PFSK-1 (cell line): ENCODE data around the gene PNKP.

ENCODE experiments used
- POLR2AphosphoS5 ChIP-seq: IDR thresholded peaks from 2 replicates; pipeline ENCODE4 v1.6.1; 2012; ENCODE audit warnings: low read depth, mild to moderate bottlenecking, control low read depth, low read length, moderate library complexity
- REST ChIP-seq, 2 experiments: IDR thresholded peaks; 2 replicates each; pipeline versions ENCODE4 v1.6.1 to v1.8.0; 2011 to 2012; ENCODE audit warnings: low read depth in 2 of 2, low read length in 2 of 2, control low read depth in 1 of 2, inconsistent platforms in 1 of 2, mild to moderate bottlenecking in 1 of 2, moderate library complexity in 1 of 2; ENCODE audit not compliant: insufficient read depth in 1 of 2
- SIN3A ChIP-seq: IDR thresholded peaks from 2 replicates; pipeline ENCODE4 v1.6.1; 2012; ENCODE audit warnings: mild to moderate bottlenecking, low read length, moderate library complexity, borderline replicate concordance; ENCODE audit not compliant: insufficient read depth

- TF ChIP-seq POLR2AphosphoS5 (no peak), SIN3A (no peak), REST (IDR thresholded peaks at IDR 0.05; ENCODE audit: insufficient read depth in 1 of 2, low read depth in 2 of 2, low read length in 2 of 2) (no peak)
Observed at GRCh38 chr19:49895566-49896297, 28.4 kb upstream of the PNKP start.
